Measurements from ENCODE around the gene TMPRSS9. TPM values are rescaled to one million over a fixed set of nuclear protein-coding genes. Genes with fewer than 3 reads are reported as not detected.
"Not testable (repeated sequence)": the region's sequence is repeated elsewhere in the genome, so short reads cannot be mapped to it uniquely, and the experiment has no call there.

Gene TMPRSS9
- total and polyA plus RNA-seq, 2 experiments from 2014 or later: 0.28 TPM; not detected in 1

GRCh38 chr19:2461751-2462634, 101.9 kb downstream of the TMPRSS9 start:
- DNase-seq: peak; percentile 72
- H3K79me2 ChIP-seq (ENCODE audit: insufficient read depth): peaks cover 18% of the 10 kb centered on the region
- no peaks in the 10 kb centered on the region for H3K27me3 ChIP-seq (replicated peaks; ENCODE audit: insufficient read depth)
- peak overlapping the region; percentile 78 for H3K9ac ChIP-seq
- H4K20me1 ChIP-seq (ENCODE audit: insufficient read depth): no peaks in the 10 kb centered on the region
- peak overlapping the region; percentile 98 for H2AFZ ChIP-seq
- H3K4me1 ChIP-seq (ENCODE audit: insufficient read depth): 0 out of 2 replicates have a peak, but pooled peaks cover 6% of the 10 kb centered on the region
- H3K9me2 ChIP-seq (ENCODE audit: insufficient read depth): no peaks in the 10 kb centered on the region
- H3K4me2 ChIP-seq (ENCODE audit: unreplicated experiment): peak overlapping the region; percentile 89
- H3K9me3 ChIP-seq (ENCODE audit: low read depth): no peaks in the 10 kb centered on the region
- H3F3A ChIP-seq (ENCODE audit: insufficient read depth): no peaks in the 10 kb centered on the region; the same call in 1 of the 2 replicates
- H3K27ac ChIP-seq: peak overlapping the region; percentile 54
- H3K4me3 ChIP-seq: peak overlapping the region; percentile 90
- in situ Hi-C loops (cut with MboI): no loop called here
- H3K36me3 ChIP-seq (ENCODE audit: low read depth): no peaks in the 10 kb centered on the region
- TF ChIP-seq EZH2 (IDR thresholded peaks at IDR 0.05; ENCODE audit: insufficient read depth, poor library complexity, severe bottlenecking) (no peak), EZH2phosphoT487 (IDR thresholded peaks at IDR 0.05; ENCODE audit: insufficient read depth, low read depth) (no peak)
- 1 to 3% methylated on average over 50 to 58 of the region's 62 CpGs for WGBS, 2 experiments (ENCODE audit: low coverage in 1 of 2, low lambda C conversion rate in 2 of 2, missing lambda C conversion rate in 2 of 2)

GRCh38 chr19:2462635-2463421, 102.8 kb downstream of the TMPRSS9 start:
- peak; percentile 98 for DNase-seq
- no peaks in the 10 kb centered on the region; the same call in 1 of the 2 replicates for H3F3A ChIP-seq (ENCODE audit: insufficient read depth)
- peak overlapping the region; percentile 89 for H3K4me2 ChIP-seq (ENCODE audit: unreplicated experiment)
- peak overlapping the region; percentile 90 for H3K4me3 ChIP-seq
- H3K27me3 ChIP-seq (replicated peaks; ENCODE audit: insufficient read depth): no peaks in the 10 kb centered on the region
- H3K27ac ChIP-seq: peak overlapping the region; percentile 54
- in situ Hi-C loops (cut with MboI): no loop called here
- 5 to 6% methylated on average over 42 to 46 of the region's 46 CpGs for WGBS, 2 experiments (ENCODE audit: low coverage in 1 of 2, low lambda C conversion rate in 2 of 2, missing lambda C conversion rate in 2 of 2)
- no peaks in the 10 kb centered on the region for H3K9me2 ChIP-seq (ENCODE audit: insufficient read depth)
- H3K9ac ChIP-seq: peak overlapping the region; percentile 78
- no peak for TF ChIP-seq EZH2phosphoT487 (IDR thresholded peaks at IDR 0.05; ENCODE audit: insufficient read depth, low read depth)
- H3K36me3 ChIP-seq (ENCODE audit: low read depth): no peaks in the 10 kb centered on the region
- H3K4me1 ChIP-seq (ENCODE audit: insufficient read depth): 0 out of 2 replicates have a peak, but pooled peaks cover 6% of the 10 kb centered on the region
- H2AFZ ChIP-seq: peak overlapping the region; percentile 98
- H4K20me1 ChIP-seq (ENCODE audit: insufficient read depth): no peaks in the 10 kb centered on the region
- H3K79me2 ChIP-seq (ENCODE audit: insufficient read depth): peaks cover 10% of the 10 kb centered on the region
- H3K9me3 ChIP-seq (ENCODE audit: low read depth): no peaks in the 10 kb centered on the region

- H3K9ac ChIP-seq; H4K20me1 ChIP-seq (ENCODE audit: insufficient read depth); H3K27me3 ChIP-seq (replicated peaks; ENCODE audit: insufficient read depth); H3K9me2 ChIP-seq (ENCODE audit: insufficient read depth); H3K4me1 ChIP-seq (ENCODE audit: insufficient read depth); in situ Hi-C loops (cut with MboI); DNase-seq; H3K79me2 ChIP-seq (ENCODE audit: insufficient read depth); H3K9me3 ChIP-seq (ENCODE audit: low read depth); H3K27ac ChIP-seq; H3K36me3 ChIP-seq (ENCODE audit: low read depth); H3F3A ChIP-seq (ENCODE audit: insufficient read depth); H3K4me2 ChIP-seq (ENCODE audit: unreplicated experiment); H3K4me3 ChIP-seq: not testable (repeated sequence)
- H2AFZ ChIP-seq: peak overlapping the region; percentile 77; the same call in 1 of the 2 replicates
- 94 to 96% methylated on average over 5 of the region's 5 CpGs for WGBS, 2 experiments (ENCODE audit: low coverage in 1 of 2, low lambda C conversion rate in 2 of 2, missing lambda C conversion rate in 2 of 2)
Observed at GRCh38 chr19:2463694-2464093, 103.6 kb downstream of the TMPRSS9 start.

- H3K9me2 ChIP-seq (ENCODE audit: insufficient read depth): no peaks in the 10 kb centered on the region
- no peaks in the 10 kb centered on the region for H4K20me1 ChIP-seq (ENCODE audit: insufficient read depth)
- no peak overlapping the region for H3K4me2 ChIP-seq (ENCODE audit: unreplicated experiment)
- peaks cover 12% of the 10 kb centered on the region for H3K4me1 ChIP-seq (ENCODE audit: insufficient read depth)
- no peaks in the 10 kb centered on the region for H3K27me3 ChIP-seq (replicated peaks; ENCODE audit: insufficient read depth)
- H3F3A ChIP-seq (ENCODE audit: insufficient read depth): no peaks in the 10 kb centered on the region; the same call in 1 of the 2 replicates
- H3K36me3 ChIP-seq (ENCODE audit: low read depth): no peaks in the 10 kb centered on the region
- 57 to 67% methylated on average over 5 of the region's 5 CpGs for WGBS, 2 experiments (ENCODE audit: low coverage in 1 of 2, low lambda C conversion rate in 2 of 2, missing lambda C conversion rate in 2 of 2)
- H2AFZ ChIP-seq: no peak overlapping the region
- in situ Hi-C loops (cut with MboI): no loop called here
- no peak overlapping the region for H3K4me3 ChIP-seq
- H3K79me2 ChIP-seq (ENCODE audit: insufficient read depth): no peaks in the 10 kb centered on the region; the same call in 1 of the 2 replicates
- TF ChIP-seq EZH2phosphoT487 (IDR thresholded peaks at IDR 0.05; ENCODE audit: insufficient read depth, low read depth): no peak
- TF ChIP-seq EZH2 (IDR thresholded peaks at IDR 0.05; ENCODE audit: insufficient read depth, poor library complexity, severe bottlenecking): no peak
- no peak overlapping the region for H3K27ac ChIP-seq
- no peaks in the 10 kb centered on the region for H3K9me3 ChIP-seq (ENCODE audit: low read depth)
- no peak for DNase-seq
- H3K9ac ChIP-seq: no peak overlapping the region
Observed at GRCh38 chr19:2464389-2464788, 104.3 kb downstream of the TMPRSS9 start.

All from GM23248 (cell line).